Measurements from ENCODE around the gene SLC29A3. TPM values are rescaled to one million over a fixed set of nuclear protein-coding genes. Genes with fewer than 3 reads are reported as not detected.
"Not testable (repeated sequence)": the region's sequence is repeated elsewhere in the genome, so short reads cannot be mapped to it uniquely, and the experiment has no call there.

The SLC29A3 gene
- total and polyA plus RNA-seq, 7 donors: 2.3 to 6.2 (median 4.6) TPM

- no peaks in the 10 kb centered on the region for H3K4me1 ChIP-seq
- TF ChIP-seq POLR2AphosphoS5 (IDR thresholded peaks at IDR 0.05) (no peak), CTCF (IDR thresholded peaks at IDR 0.05) (no peak), EP300 (IDR thresholded peaks at IDR 0.05) (no peak), POLR2A (IDR thresholded peaks at IDR 0.05) (no peak)
- no peak for DNase-seq
- peaks cover 0 to 51% (median 3%) of the 10 kb centered on the region in 4 donors for H3K36me3 ChIP-seq
- H3K9me3 ChIP-seq: no peaks in the 10 kb centered on the region
- H3K27ac ChIP-seq: no peak overlapping the region
- intact Hi-C loops (cut with DNase I): no loop called here
- 94 to 95% methylated on average over 12 of the region's 12 CpGs for WGBS, 2 donors
- no peaks in the 10 kb centered on the region for H3K27me3 ChIP-seq
- no peak overlapping the region for H3K4me3 ChIP-seq
Measured at GRCh38 chr10:71355886-71356285, 36.8 kb downstream of the SLC29A3 start.

- DNase-seq: no peak
- intact Hi-C loops (cut with DNase I): no loop called here
- no peak overlapping the region for H3K27ac ChIP-seq
- no peaks in the 10 kb centered on the region for H3K9me3 ChIP-seq
- no peak overlapping the region for H3K4me3 ChIP-seq
- TF ChIP-seq POLR2AphosphoS5 (IDR thresholded peaks at IDR 0.05) (no peak), EP300 (IDR thresholded peaks at IDR 0.05) (no peak), CTCF (IDR thresholded peaks at IDR 0.05) (no peak), POLR2A (IDR thresholded peaks at IDR 0.05) (no peak)
- 78 to 85% methylated on average over 7 of the region's 7 CpGs for WGBS, 2 donors
- H3K36me3 ChIP-seq: peaks cover 0 to 53% (median 9%) of the 10 kb centered on the region in 4 donors
- no peaks in the 10 kb centered on the region for H3K27me3 ChIP-seq
- H3K4me1 ChIP-seq: no peaks in the 10 kb centered on the region
Measured at GRCh38 chr10:71357792-71358265, 38.8 kb downstream of the SLC29A3 start.

GRCh38 chr10:71358277-71358676 is 39.2 kb downstream of the SLC29A3 start:
- Histone ChIP-seq H3K4me3 (no peak overlapping the region), H3K36me3 (peaks cover 0 to 53% (median 9%) of the 10 kb centered on the region in 4 donors), H3K9me3 (no peaks in the 10 kb centered on the region), H3K27me3 (no peaks in the 10 kb centered on the region), H3K27ac (no peak overlapping the region), H3K4me1 (no peaks in the 10 kb centered on the region)
- TF ChIP-seq POLR2AphosphoS5 (IDR thresholded peaks at IDR 0.05) (no peak), CTCF (IDR thresholded peaks at IDR 0.05) (no peak), EP300 (IDR thresholded peaks at IDR 0.05) (no peak)
- no peak for DNase-seq
- WGBS, 2 donors: 86 to 93% methylated on average over 8 of the region's 8 CpGs
- intact Hi-C loops (cut with DNase I): no loop called here

- H3K27me3 ChIP-seq; DNase-seq; intact Hi-C loops (cut with DNase I); H3K4me3 ChIP-seq; H3K4me1 ChIP-seq; H3K9me3 ChIP-seq: not testable (repeated sequence)
- WGBS, 2 donors: 90 to 94% methylated on average over 10 of the region's 10 CpGs
- Histone ChIP-seq H3K27ac (peak overlapping the region in 1 of 4 donors; percentile 46), H3K36me3 (peaks cover 0 to 49% (median 9%) of the 10 kb centered on the region in 4 donors)
Measured at GRCh38 chr10:71358906-71359305, 39.8 kb downstream of the SLC29A3 start.

GRCh38 chr10:71359364-71360046 is 40.4 kb downstream of the SLC29A3 start:
- no peaks in the 10 kb centered on the region for H3K27me3 ChIP-seq
- peaks cover 0 to 49% (median 9%) of the 10 kb centered on the region in 4 donors for H3K36me3 ChIP-seq
- intact Hi-C loops (cut with DNase I): no loop called here
- no peak for DNase-seq
- no peak overlapping the region for H3K4me3 ChIP-seq
- H3K27ac ChIP-seq: peak overlapping the region in 2 of 4 donors; percentile 31 to 46
- no peaks in the 10 kb centered on the region for H3K4me1 ChIP-seq
- WGBS, 2 donors: 59 to 76% methylated on average over 9 of the region's 9 CpGs
- TF ChIP-seq CTCF (IDR thresholded peaks at IDR 0.05) (no peak), EP300 (IDR thresholded peaks at IDR 0.05) (no peak), POLR2A (IDR thresholded peaks at IDR 0.05) (no peak), POLR2AphosphoS5 (IDR thresholded peaks at IDR 0.05) (no peak)
- no peaks in the 10 kb centered on the region for H3K9me3 ChIP-seq
